CD4-positive, alpha-beta T cell (primary cell): Measurements from ENCODE around the gene DUSP10. TPM values are rescaled to one million over a fixed set of nuclear protein-coding genes. Genes with fewer than 3 reads are reported as not detected.

Experiments
- ATAC-seq: fragments of 200-7000 bp; cut with Tn5 transposase; one replicate; pipeline ENCODE4 v1.10.0; 2022; ENCODE audit warnings: mild to moderate bottlenecking; ENCODE audit not compliant: poor library complexity
- CTCF ChIA-PET: fragments of 350-600 bp; sonication (Branson Sonifier 250); formaldehyde crosslinking; loops from one replicate; lab custom pipeline; 2021; ENCODE audit warnings: antibody characterized with exemption, inconsistent platforms; lab: Charles Lee
- POLR2A ChIA-PET: fragments of 350-600 bp; sonication (Branson Sonifier 250); formaldehyde crosslinking; loops from one replicate; lab custom pipeline; 2021; ENCODE audit warnings: antibody characterized with exemption, inconsistent platforms; lab: Charles Lee
- DNase-seq, 14 experiments: peaks; one replicate each; pipeline ENCODE4 v3.0.0-alpha.2; 2013 to 2020; ENCODE audit warnings: mixed read lengths in 2 of 14
- H3K27ac ChIP-seq, 2 donors: one replicate each; pipeline versions ENCODE4 v1.5.1 to v1.7.0; 2013; ENCODE audit warnings: low read length in 2 of 2, low read depth in 1 of 2, mild to moderate bottlenecking in 1 of 2
- H3K27me3 ChIP-seq, 2 experiments: 1 replicate in 1 of 2; 2 replicates in 1 of 2; pipeline versions ENCODE4 v1.6.1 to v1.7.0; 2013; ENCODE audit warnings: low read length in 2 of 2, control low read depth in 1 of 2, mild to moderate bottlenecking in 1 of 2, moderate library complexity in 1 of 2; ENCODE audit not compliant: insufficient read depth in 2 of 2, control insufficient read depth in 1 of 2
- H3K36me3 ChIP-seq: one replicate; pipeline ENCODE4 v1.6.1; 2013; ENCODE audit warnings: low read length, control low read depth; ENCODE audit not compliant: insufficient read depth
- H3K4me1 ChIP-seq: one replicate; pipeline ENCODE4 v1.6.1; 2013; ENCODE audit warnings: low read length, control low read depth; ENCODE audit not compliant: insufficient read depth
- H3K4me3 ChIP-seq: one replicate; pipeline ENCODE4 v1.5.1; 2013; ENCODE audit warnings: mild to moderate bottlenecking, low read length, moderate library complexity
- H3K9me3 ChIP-seq, 2 experiments: 1 replicate in 1 of 2; 2 replicates in 1 of 2; pipeline versions ENCODE4 v1.6.1 to v1.7.0; 2013; ENCODE audit warnings: low read length in 2 of 2, mild to moderate bottlenecking in 2 of 2, control low read depth in 1 of 2, moderate library complexity in 1 of 2; ENCODE audit not compliant: control insufficient read depth in 1 of 2, insufficient read depth in 1 of 2
- H3K27ac Mint-ChIP-seq: one replicate; pipeline ENCODE4 v1.8.0; 2020; ENCODE audit warnings: mixed read lengths
- H3K27me3 Mint-ChIP-seq: one replicate; pipeline ENCODE4 v1.8.0; 2021; ENCODE audit warnings: mixed read lengths
- H3K36me3 Mint-ChIP-seq: one replicate; pipeline ENCODE4 v1.8.0; 2021; ENCODE audit warnings: low read depth, mixed read lengths
- H3K4me1 Mint-ChIP-seq: one replicate; pipeline ENCODE4 v1.8.0; 2021; ENCODE audit warnings: low read depth, mixed read lengths
- H3K4me3 Mint-ChIP-seq: one replicate; pipeline ENCODE4 v1.8.0; 2020; ENCODE audit warnings: mild to moderate bottlenecking, mixed read lengths
- H3K9me3 Mint-ChIP-seq: one replicate; pipeline ENCODE4 v1.8.0; 2020; ENCODE audit warnings: mixed read lengths
- CTCF ChIP-seq: fragments of 200-600 bp; IDR thresholded peaks from one replicate; pipeline ENCODE4 v1.8.0; 2022; ENCODE audit warnings: antibody characterized with exemption, mild to moderate bottlenecking
- intact Hi-C, 2 experiments: fragments of 100-400 bp; cut with DNase I in 1 of 2; cut with micrococcal nuclease in 1 of 2; formaldehyde crosslinking; loops; one replicate each; pipeline versions ENCODE4 v1.15.1 to v1.9.0; 2023 to 2025; cut with DNase I, micrococcal nuclease
- total RNA-seq, 174 experiments: library from RNA in 2 of 174; stranded (reverse) in 2 of 174; gene quantifications; one replicate each; pipeline ENCODE4 v1.2.3 and lab custom pipeline; 2021 to 2026

The DUSP10 gene
- total RNA-seq, 2 experiments from 2014 or later = 66.9 to 70.9 TPM

- Mint-ChIP-seq H3K4me3 (no peak overlapping the region), H3K36me3 (no peaks in the 10 kb centered on the region), H3K27ac (no peak overlapping the region), H3K9me3 (no peaks in the 10 kb centered on the region), H3K4me1 (peaks cover 35% of the 10 kb centered on the region), H3K27me3 (no peaks in the 10 kb centered on the region)
- Histone ChIP-seq H3K4me1 (peaks cover 29% of the 10 kb centered on the region), H3K9me3 (no peaks in the 10 kb centered on the region), H3K27ac (no peak overlapping the region), H3K36me3 (no peaks in the 10 kb centered on the region), H3K27me3 (no peaks in the 10 kb centered on the region), H3K4me3 (no peak overlapping the region)
- ATAC-seq = no peak
- no peak for DNase-seq
- intact Hi-C loops = no loop called here
- TF ChIP-seq CTCF = no peak
- ChIA-PET POLR2A (interaction anchor here (0.5 to 7.9 kb wide), 4 partner anchors 9 to 1068 kb away, joined by 3 to 72 read pairs (median 3); partner anchors contain the start of gene DUSP10), CTCF (no interaction called here)
Measured at GRCh38 chr1:221774054-221774842, 32.4 kb upstream of the DUSP10 start.

- Histone ChIP-seq H3K27me3 (no peaks in the 10 kb centered on the region), H3K4me3 (no peak overlapping the region), H3K9me3 (no peaks in the 10 kb centered on the region), H3K36me3 (no peaks in the 10 kb centered on the region), H3K4me1 (peaks cover 20% of the 10 kb centered on the region), H3K27ac (no peak overlapping the region)
- Mint-ChIP-seq H3K4me3 (no peak overlapping the region), H3K27me3 (no peaks in the 10 kb centered on the region), H3K27ac (no peak overlapping the region), H3K9me3 (no peaks in the 10 kb centered on the region), H3K36me3 (no peaks in the 10 kb centered on the region), H3K4me1 (peaks cover 31% of the 10 kb centered on the region)
- ATAC-seq = no peak
- TF ChIP-seq CTCF = no peak
- ChIA-PET POLR2A (interaction anchor here (1.0 to 7.9 kb wide), 2 partner anchors 10 to 31 kb away, joined by 3 to 72 read pairs; partner anchors contain the start of gene DUSP10), CTCF (no interaction called here)
- intact Hi-C loops = no loop called here
- no peak for DNase-seq
Measured at GRCh38 chr1:221773383-221773782, 31.5 kb upstream of the DUSP10 start.

GRCh38 chr1:221772117-221772516 is 30.2 kb upstream of the DUSP10 start:
- POLR2A ChIA-PET = no interaction called here
- H3K27ac Mint-ChIP-seq = no peak overlapping the region
- H3K9me3 Mint-ChIP-seq = no peaks in the 10 kb centered on the region
- no peaks in the 10 kb centered on the region for H3K27me3 ChIP-seq
- TF ChIP-seq CTCF = no peak
- H3K9me3 ChIP-seq = no peaks in the 10 kb centered on the region
- ATAC-seq (no peak), DNase-seq (no peak)
- H3K4me3 Mint-ChIP-seq = no peak overlapping the region
- H3K27me3 Mint-ChIP-seq = no peaks in the 10 kb centered on the region
- H3K4me3 ChIP-seq = no peak overlapping the region
- H3K4me1 Mint-ChIP-seq = peaks cover 19% of the 10 kb centered on the region
- intact Hi-C loops = no loop called here
- H3K4me1 ChIP-seq = peaks cover 7% of the 10 kb centered on the region
- H3K27ac ChIP-seq = no peak overlapping the region
- no peaks in the 10 kb centered on the region for H3K36me3 ChIP-seq
- CTCF ChIA-PET = interaction anchor here (1.3 kb wide), 1 partner anchor 10 kb away, joined by 3 read pairs; no protein-coding TSS in a partner anchor
- no peaks in the 10 kb centered on the region for H3K36me3 Mint-ChIP-seq
